GM21529 (cell line): ENCODE data around the gene RFESD.

Experiments
- ATAC-seq: cut with Tn5 transposase; IDR thresholded peaks from one replicate; pipeline ENCODE4 v1.9.1; 2021; ENCODE audit not compliant: unreplicated experiment

The RFESD gene

GRCh38 chr5:95646569-95647431 lies at the start of gene RFESD:
TSS of gene RFESD (plus strand) at chr5:95646777. CDS start at chr5:95652272, 5,495 bp downstream.
- ATAC-seq: peak; percentile 96

- ATAC-seq: no peak
Measured at GRCh38 chr5:95599252-95599651, 47.3 kb upstream of the RFESD start.

GRCh38 chr5:95600557-95600956 lies 46.0 kb upstream of the RFESD start:
- no peak for ATAC-seq

GRCh38 chr5:95605786-95606185 lies 40.8 kb upstream of the RFESD start:
- no peak for ATAC-seq

- ATAC-seq: no peak
Measured at GRCh38 chr5:95606419-95606818, 40.2 kb upstream of the RFESD start.

GRCh38 chr5:95609711-95610110 lies 36.9 kb upstream of the RFESD start:
- no peak for ATAC-seq

GRCh38 chr5:95610546-95610945 lies 36.0 kb upstream of the RFESD start:
- ATAC-seq: no peak

GRCh38 chr5:95611396-95611795 lies 35.2 kb upstream of the RFESD start:
- no peak for ATAC-seq

GRCh38 chr5:95613514-95613913 lies 33.1 kb upstream of the RFESD start:
- ATAC-seq: no peak

GRCh38 chr5:95615164-95615467 lies 31.5 kb upstream of the RFESD start:
- peak; percentile 58 for ATAC-seq

- ATAC-seq: no peak
Measured at GRCh38 chr5:95617057-95617456, 29.5 kb upstream of the RFESD start.

GRCh38 chr5:95619096-95619495 lies 27.5 kb upstream of the RFESD start:
- no peak for ATAC-seq

GRCh38 chr5:95619514-95620029 lies 27.0 kb upstream of the RFESD start:
- no peak for ATAC-seq

- ATAC-seq: peak; percentile 61
Measured at GRCh38 chr5:95620030-95620869, 26.3 kb upstream of the RFESD start, which contains the start of gene GPR150. TSS of gene GPR150 (plus strand) at chr5:95620087. CDS start at chr5:95620276, 189 bp downstream.

- peak; percentile 45 for ATAC-seq
Measured at GRCh38 chr5:95620870-95621838, 25.4 kb upstream of the RFESD start.

- no peak for ATAC-seq
Measured at GRCh38 chr5:95621839-95622629, 24.5 kb upstream of the RFESD start.

GRCh38 chr5:95623706-95624105 lies 22.9 kb upstream of the RFESD start:
- ATAC-seq: no peak

GRCh38 chr5:95624368-95624767 lies 22.2 kb upstream of the RFESD start:
- no peak for ATAC-seq

GRCh38 chr5:95626701-95627100 lies 19.9 kb upstream of the RFESD start:
- no peak for ATAC-seq
